HCT116 (cell line): Measurements from ENCODE around the gene PSMC6. TPM values are rescaled to one million over a fixed set of nuclear protein-coding genes. Genes with fewer than 3 reads are reported as not detected.
"Not testable (repeated sequence)": the region's sequence is repeated elsewhere in the genome, so short reads cannot be mapped to it uniquely, and the experiment has no call there.

Source experiments
- ATAC-seq: fragments of 200-7000 bp; cut with Tn5 transposase; 2 replicates; pipeline ENCODE4 v1.9.1; 2020; ENCODE audit warnings: mild to moderate bottlenecking, moderate library complexity
- BruUV-seq: library from RNA; stranded (reverse); fragments of 400-500 nt; replicated peaks from 2 replicates; lab custom pipeline; 2021; lab: Mats Ljungman, UMichigan
- CTCF ChIA-PET: fragments of 300-600 bp; sonication (Branson Sonifier 250); formaldehyde crosslinking; loops from one replicate; lab custom pipeline; 2021; ENCODE audit warnings: antibody characterized with exemption; lab: Charles Lee
- POLR2A ChIA-PET: fragments of 300-600, 350-600 bp; sonication (Branson Sonifier 250); formaldehyde crosslinking; loops from one replicate; lab custom pipeline; 2021; ENCODE audit warnings: antibody characterized with exemption; lab: Charles Lee
- RAD21 ChIA-PET, 2 experiments: fragments of 300-600 bp; sonication (Branson Sonifier 250); formaldehyde crosslinking; loops; one replicate each; lab custom pipeline; 2023; ENCODE audit warnings: low total read pairs in 2 of 2; ENCODE audit not compliant: uncharacterized antibody in 2 of 2, unreplicated experiment in 2 of 2, low non-redundant PET in 1 of 2; lab: Charles Lee
- DNase-seq: peaks from one replicate; pipeline ENCODE4 v3.0.0-alpha.2; 2010; ENCODE audit warnings: low read depth, low spot score
- H2AFZ ChIP-seq: fragments of 200-600 bp; shearing (Covaris generic), sonication (generic); 2 replicates; pipeline ENCODE4 v1.6.1; 2017; ENCODE audit warnings: low read depth, mixed run types, mixed read lengths, antibody characterized with exemption, low read length; ENCODE audit not compliant: poor library complexity, severe bottlenecking
- H3K27ac ChIP-seq: 2 replicates; pipeline ENCODE4 v1.5.1; 2012; ENCODE audit warnings: low read depth, low read length
- H3K27me3 ChIP-seq: fragments of 200-600 bp; sonication (generic); 2 replicates; pipeline ENCODE4 v1.6.1; 2016; ENCODE audit warnings: mixed run types, low read length, mixed read lengths; ENCODE audit not compliant: insufficient read depth
- H3K36me3 ChIP-seq, 2 experiments: fragments of 200-500 bp in 1 of 2; fragments of 200-600 bp in 1 of 2; sonication (Bioruptor generic) in 1 of 2; sonication (generic) in 1 of 2; 2 replicates each; pipeline versions ENCODE4 v1.5.1 to v1.6.1; 2014 to 2016; ENCODE audit warnings: low read length in 2 of 2, inconsistent platforms in 1 of 2, mixed read lengths in 1 of 2, mixed run types in 1 of 2; ENCODE audit not compliant: insufficient read depth in 2 of 2, control insufficient read depth in 1 of 2
- H3K4me1 ChIP-seq, 2 experiments: fragments of 200-600 bp in 1 of 2; sonication (generic) in 1 of 2; 2 replicates each; pipeline versions ENCODE4 v1.5.1 to v1.6.1; 2012 to 2017; ENCODE audit warnings: low read length in 2 of 2, inconsistent platforms in 1 of 2, mild to moderate bottlenecking in 1 of 2, mixed read lengths in 1 of 2, mixed run types in 1 of 2, moderate library complexity in 1 of 2; ENCODE audit not compliant: insufficient read depth in 2 of 2, control insufficient read depth in 1 of 2
- H3K4me2 ChIP-seq: fragments of 200-600 bp; sonication (generic); 2 replicates; pipeline ENCODE4 v1.6.1; 2017; ENCODE audit warnings: mixed run types, low read length, mixed read lengths
- H3K4me3 ChIP-seq, 2 experiments: fragments of 200-600 bp in 1 of 2; sonication (generic) in 1 of 2; replicated peaks in 1 of 2; 2 replicates each; pipeline ENCODE4 v1.5.1; 2011 to 2016; ENCODE audit warnings: low read length in 2 of 2, control low read depth in 1 of 2, low read depth in 1 of 2, mild to moderate bottlenecking in 1 of 2, mixed read lengths in 1 of 2, mixed run types in 1 of 2
- H3K79me2 ChIP-seq: fragments of 200-600 bp; sonication (generic); 2 replicates; pipeline ENCODE4 v1.6.1; 2017; ENCODE audit warnings: mild to moderate bottlenecking, mixed run types, low read length, moderate library complexity, mixed read lengths; ENCODE audit not compliant: insufficient read depth
- H3K9ac ChIP-seq: fragments of 200-600 bp; sonication (generic); 2 replicates; pipeline ENCODE4 v1.6.1; 2016; ENCODE audit warnings: low read length, mixed read lengths
- H3K9me2 ChIP-seq: fragments of 200-600 bp; sonication (generic), shearing (Covaris generic); 2 replicates; pipeline ENCODE4 v1.6.1; 2017; ENCODE audit warnings: mixed run types, mild to moderate bottlenecking, moderate library complexity; ENCODE audit not compliant: insufficient read depth
- H3K9me3 ChIP-seq, 2 experiments: fragments of 200-500 bp in 1 of 2; fragments of 200-600 bp in 1 of 2; sonication (Bioruptor generic) in 1 of 2; sonication (generic) in 1 of 2; 2 replicates each; pipeline ENCODE4 v1.6.1; 2014 to 2017; ENCODE audit warnings: low read length in 2 of 2, mixed read lengths in 2 of 2, inconsistent platforms in 1 of 2, low read depth in 1 of 2, mild to moderate bottlenecking in 1 of 2, mixed run types in 1 of 2, moderate library complexity in 1 of 2; ENCODE audit not compliant: control insufficient read depth in 1 of 2, insufficient read depth in 1 of 2
- H4K20me1 ChIP-seq: fragments of 200-600 bp; sonication (generic), shearing (Covaris generic); 2 replicates; pipeline ENCODE4 v1.6.1; 2017; ENCODE audit warnings: mixed run types, mild to moderate bottlenecking, moderate library complexity; ENCODE audit not compliant: insufficient read depth
- CBX3 ChIP-seq: IDR thresholded peaks from 2 replicates; pipeline ENCODE4 v1.6.1; 2012; ENCODE audit warnings: low read depth
- CEBPB ChIP-seq: IDR thresholded peaks from 2 replicates; pipeline ENCODE4 v1.6.1; 2012; ENCODE audit warnings: low read depth
- ELF1 ChIP-seq: IDR thresholded peaks from 2 replicates; pipeline ENCODE4 v1.6.1; 2012; ENCODE audit warnings: low read depth, borderline replicate concordance
- POLR2A ChIP-seq: IDR thresholded peaks from 2 replicates; pipeline ENCODE4 v1.7.0; 2011; ENCODE audit warnings: borderline replicate concordance; ENCODE audit not compliant: insufficient read depth, insufficient read length; ENCODE audit errors: extremely low read depth
- SRF ChIP-seq: IDR thresholded peaks from 2 replicates; pipeline ENCODE4 v1.6.1; 2012; ENCODE audit warnings: low read depth
- TCF7L2 ChIP-seq: IDR thresholded peaks from 2 replicates; pipeline ENCODE4 v1.7.0; 2011; ENCODE audit warnings: borderline replicate concordance, inconsistent platforms; ENCODE audit not compliant: insufficient read depth, insufficient read length; ENCODE audit errors: extremely low read depth
- ZFX ChIP-seq: fragments of 450-650 bp; IDR thresholded peaks from 2 replicates; pipeline ENCODE4 v1.6.1; 2017
- ZNF274 ChIP-seq: fragments of 200-500 bp; sonication (Bioruptor generic); IDR thresholded peaks from 2 replicates; pipeline ENCODE4 v1.6.1; 2014; ENCODE audit warnings: mild to moderate bottlenecking, low read depth, low read length, inconsistent platforms
- intact Hi-C: fragments of 100-400 bp; cut with micrococcal nuclease; formaldehyde crosslinking; loops from 2 replicates; pipeline ENCODE4 v1.10.0; 2022
- total RNA-seq: library from RNA; stranded (reverse); gene quantifications from one replicate; pipeline ENCODE4 v1.2.1, GENCODE V29; 2021; ENCODE audit not compliant: unreplicated experiment
- TF ChIP-seq, protein P1 (sequence below), 3 experiments: fragments of 200-600 bp in 1 of 3; sonication (generic) in 1 of 3; IDR thresholded peaks in 2 of 3; conservative IDR thresholded peaks in 1 of 3; 2 replicates each; pipeline ENCODE4 v1.5.1; 2012 to 2017; ENCODE audit warnings: low read depth in 2 of 3, low read length in 2 of 3, antibody characterized with exemption in 1 of 3, borderline replicate concordance in 1 of 3, control low read depth in 1 of 3, mild to moderate bottlenecking in 1 of 3, mixed read lengths in 1 of 3, mixed run types in 1 of 3, moderate library complexity in 1 of 3; ENCODE audit not compliant: insufficient read depth in 1 of 3
- TF ChIP-seq, protein P2 (sequence below): IDR thresholded peaks from 2 replicates; pipeline ENCODE4 v1.6.1; 2012
- TF ChIP-seq, protein P3 (sequence below): IDR thresholded peaks from 2 replicates; pipeline ENCODE4 v1.6.1; 2012; ENCODE audit warnings: low read depth

PSMC6 gene
- total RNA-seq, 1 experiment from 2014 or later = 71.7 TPM

DNA sequence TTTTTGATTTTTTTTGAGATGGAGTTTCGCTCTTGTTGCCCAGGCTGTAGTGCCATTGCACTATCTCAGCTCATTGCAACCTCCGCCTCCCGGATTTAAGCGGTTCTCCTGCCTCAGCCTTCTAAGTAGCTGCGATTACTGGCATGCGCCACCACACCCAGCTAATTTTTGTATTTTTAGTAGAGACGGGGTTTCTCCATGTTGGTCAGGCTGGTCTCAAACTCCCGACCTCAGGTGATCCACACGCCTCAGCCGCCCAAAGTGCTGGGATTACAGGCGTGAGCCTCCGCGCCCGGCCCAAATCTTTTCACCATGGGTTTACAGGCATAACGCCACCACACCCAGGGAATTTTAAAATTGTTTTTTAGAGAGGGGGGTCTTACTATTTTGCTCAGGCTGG lies 22.0 kb downstream of the PSMC6 start:
- H3K9me3 ChIP-seq, BruUV-seq, H3K9ac ChIP-seq, H3K27me3 ChIP-seq, ATAC-seq, RAD21 ChIA-PET, H3K9me2 ChIP-seq, DNase-seq, H2AFZ ChIP-seq, intact Hi-C loops, H3K4me3 ChIP-seq: not testable (repeated sequence)
- Histone ChIP-seq H3K4me1 (peaks cover 6 to 14% of the 10 kb centered on the region in 2 experiments), H3K4me2 (peak overlapping the region; percentile 72; the same call in 1 of the 2 replicates), H3K36me3 (peaks cover 24 to 32% of the 10 kb centered on the region in 2 experiments; a peak in 3 of 4 replicates), H4K20me1 (peaks cover 11% of the 10 kb centered on the region; the same call in 1 of the 2 replicates), H3K27ac (peak overlapping the region; percentile 42; the same call in 1 of the 2 replicates), H3K79me2 (peaks cover 37% of the 10 kb centered on the region)
- CTCF ChIA-PET = interaction anchor here (1.1 kb wide), 1 partner anchor 232 kb away, joined by 4 read pairs; no protein-coding TSS in a partner anchor
- POLR2A ChIA-PET = interaction anchor here (1.1 kb wide), 1 partner anchor 18 kb away, joined by 3 read pairs; no protein-coding TSS in a partner anchor

DNA sequence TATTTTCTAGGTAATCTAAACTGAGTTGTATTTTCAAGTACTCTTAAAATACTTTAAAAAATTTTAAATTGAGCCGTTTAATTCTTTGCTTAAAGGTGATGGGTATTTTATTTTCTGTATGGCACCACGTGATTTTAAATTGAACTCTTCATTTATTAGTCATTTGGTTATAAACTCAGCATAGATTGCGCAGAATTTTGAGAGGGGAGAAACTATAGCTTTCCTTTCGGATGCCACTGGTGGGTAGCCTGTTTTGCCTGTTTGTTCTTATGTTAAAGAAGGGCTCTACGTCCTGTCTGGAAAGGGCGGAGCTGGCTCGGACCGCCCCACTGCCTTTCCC lies 22.6 kb downstream of the PSMC6 start:
- Histone ChIP-seq H3K9ac (peak overlapping the region; percentile 28; the same call in 1 of the 2 replicates), H3K79me2 (peaks cover 33% of the 10 kb centered on the region)
- no peak for DNase-seq
- TF ChIP-seq, protein P1, sequence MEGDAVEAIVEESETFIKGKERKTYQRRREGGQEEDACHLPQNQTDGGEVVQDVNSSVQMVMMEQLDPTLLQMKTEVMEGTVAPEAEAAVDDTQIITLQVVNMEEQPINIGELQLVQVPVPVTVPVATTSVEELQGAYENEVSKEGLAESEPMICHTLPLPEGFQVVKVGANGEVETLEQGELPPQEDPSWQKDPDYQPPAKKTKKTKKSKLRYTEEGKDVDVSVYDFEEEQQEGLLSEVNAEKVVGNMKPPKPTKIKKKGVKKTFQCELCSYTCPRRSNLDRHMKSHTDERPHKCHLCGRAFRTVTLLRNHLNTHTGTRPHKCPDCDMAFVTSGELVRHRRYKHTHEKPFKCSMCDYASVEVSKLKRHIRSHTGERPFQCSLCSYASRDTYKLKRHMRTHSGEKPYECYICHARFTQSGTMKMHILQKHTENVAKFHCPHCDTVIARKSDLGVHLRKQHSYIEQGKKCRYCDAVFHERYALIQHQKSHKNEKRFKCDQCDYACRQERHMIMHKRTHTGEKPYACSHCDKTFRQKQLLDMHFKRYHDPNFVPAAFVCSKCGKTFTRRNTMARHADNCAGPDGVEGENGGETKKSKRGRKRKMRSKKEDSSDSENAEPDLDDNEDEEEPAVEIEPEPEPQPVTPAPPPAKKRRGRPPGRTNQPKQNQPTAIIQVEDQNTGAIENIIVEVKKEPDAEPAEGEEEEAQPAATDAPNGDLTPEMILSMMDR (IDR thresholded peaks at IDR 0.05 in 2 of 3, conservative IDR thresholded peaks at IDR 0.05 in 1 of 3; ENCODE audit: borderline replicate concordance in 1 of 3, insufficient read depth in 1 of 3, low read depth in 2 of 3, low read length in 2 of 3) = no peak
- TF ChIP-seq SRF = no peak
- TF ChIP-seq ZNF274 = no peak
- no peak for TF ChIP-seq CBX3
- no peak for TF ChIP-seq CEBPB
- TF ChIP-seq ELF1 = no peak
- TF ChIP-seq, protein P2, sequence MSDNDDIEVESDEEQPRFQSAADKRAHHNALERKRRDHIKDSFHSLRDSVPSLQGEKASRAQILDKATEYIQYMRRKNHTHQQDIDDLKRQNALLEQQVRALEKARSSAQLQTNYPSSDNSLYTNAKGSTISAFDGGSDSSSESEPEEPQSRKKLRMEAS = no peak
- TF ChIP-seq ZFX = no peak
- TF ChIP-seq, protein P3, sequence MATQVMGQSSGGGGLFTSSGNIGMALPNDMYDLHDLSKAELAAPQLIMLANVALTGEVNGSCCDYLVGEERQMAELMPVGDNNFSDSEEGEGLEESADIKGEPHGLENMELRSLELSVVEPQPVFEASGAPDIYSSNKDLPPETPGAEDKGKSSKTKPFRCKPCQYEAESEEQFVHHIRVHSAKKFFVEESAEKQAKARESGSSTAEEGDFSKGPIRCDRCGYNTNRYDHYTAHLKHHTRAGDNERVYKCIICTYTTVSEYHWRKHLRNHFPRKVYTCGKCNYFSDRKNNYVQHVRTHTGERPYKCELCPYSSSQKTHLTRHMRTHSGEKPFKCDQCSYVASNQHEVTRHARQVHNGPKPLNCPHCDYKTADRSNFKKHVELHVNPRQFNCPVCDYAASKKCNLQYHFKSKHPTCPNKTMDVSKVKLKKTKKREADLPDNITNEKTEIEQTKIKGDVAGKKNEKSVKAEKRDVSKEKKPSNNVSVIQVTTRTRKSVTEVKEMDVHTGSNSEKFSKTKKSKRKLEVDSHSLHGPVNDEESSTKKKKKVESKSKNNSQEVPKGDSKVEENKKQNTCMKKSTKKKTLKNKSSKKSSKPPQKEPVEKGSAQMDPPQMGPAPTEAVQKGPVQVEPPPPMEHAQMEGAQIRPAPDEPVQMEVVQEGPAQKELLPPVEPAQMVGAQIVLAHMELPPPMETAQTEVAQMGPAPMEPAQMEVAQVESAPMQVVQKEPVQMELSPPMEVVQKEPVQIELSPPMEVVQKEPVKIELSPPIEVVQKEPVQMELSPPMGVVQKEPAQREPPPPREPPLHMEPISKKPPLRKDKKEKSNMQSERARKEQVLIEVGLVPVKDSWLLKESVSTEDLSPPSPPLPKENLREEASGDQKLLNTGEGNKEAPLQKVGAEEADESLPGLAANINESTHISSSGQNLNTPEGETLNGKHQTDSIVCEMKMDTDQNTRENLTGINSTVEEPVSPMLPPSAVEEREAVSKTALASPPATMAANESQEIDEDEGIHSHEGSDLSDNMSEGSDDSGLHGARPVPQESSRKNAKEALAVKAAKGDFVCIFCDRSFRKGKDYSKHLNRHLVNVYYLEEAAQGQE = no peak
- TF ChIP-seq POLR2A = no peak
- TF ChIP-seq TCF7L2 = no peak
- TF ChIP-seq, all 23 proteins: peak for 0
- Histone ChIP-seq H3K27ac (peak overlapping the region; percentile 42; the same call in 1 of the 2 replicates), H3K4me1 (peaks cover 6 to 14% of the 10 kb centered on the region in 2 experiments), H3K27me3 (no peaks in the 10 kb centered on the region), H3K36me3 (peaks cover 20 to 28% of the 10 kb centered on the region in 2 experiments; a peak in 3 of 4 replicates), H4K20me1 (peaks cover 11% of the 10 kb centered on the region; the same call in 1 of the 2 replicates), H3K4me3 (peak overlapping the region in 1 of 2 experiments; percentile 96; a peak in 1 of 4 replicates), H3K9me2 (no peaks in the 10 kb centered on the region), H3K4me2 (peak overlapping the region; percentile 72), H3K9me3 (no peaks in the 10 kb centered on the region), H2AFZ (no peak overlapping the region)
- RAD21 ChIA-PET = interaction anchor here in 1 of 2 experiments (0.7 kb wide), 1 partner anchor 177 kb away, joined by 7 read pairs; the partner anchor contains the start of gene GPR137C
- POLR2A ChIA-PET = interaction anchor here (0.5 to 1.1 kb wide), 3 partner anchors 12 to 25 kb away, joined by 3 read pairs; no protein-coding TSS in a partner anchor
- ATAC-seq = no peak
- intact Hi-C loops = no loop called here
- BruUV-seq = no TSS peak
- CTCF ChIA-PET = interaction anchor here (0.7 to 1.1 kb wide), 2 partner anchors 12 to 232 kb away, joined by 4 read pairs; no protein-coding TSS in a partner anchor
